ENCODE data around the gene PCGF3.
"Not testable (repeated sequence)": the region's sequence is repeated elsewhere in the genome, so short reads cannot be mapped to it uniquely, and the experiment has no call there.

PCGF3 gene

DNA sequence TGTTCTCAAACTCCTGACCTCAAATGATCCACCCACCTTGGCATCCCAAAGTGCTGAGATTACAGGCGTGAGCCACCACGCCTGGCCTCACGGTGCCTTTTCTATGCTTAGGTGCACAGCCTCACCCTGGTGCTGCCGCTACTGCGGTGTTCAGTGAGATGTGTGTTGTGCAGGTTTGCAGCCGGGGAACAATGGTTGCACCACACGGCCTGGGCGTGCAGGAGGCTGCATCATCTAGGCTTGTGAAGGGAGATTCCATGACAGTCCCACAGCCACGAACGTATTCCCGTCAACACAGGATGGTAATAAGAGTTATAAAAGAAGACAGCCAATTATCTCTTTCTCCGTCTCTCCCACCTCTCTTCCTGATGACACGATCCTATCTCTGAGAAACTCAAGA is 98.3 kb downstream of the PCGF3 start:
- FAIRE-seq = no peak

DNA sequence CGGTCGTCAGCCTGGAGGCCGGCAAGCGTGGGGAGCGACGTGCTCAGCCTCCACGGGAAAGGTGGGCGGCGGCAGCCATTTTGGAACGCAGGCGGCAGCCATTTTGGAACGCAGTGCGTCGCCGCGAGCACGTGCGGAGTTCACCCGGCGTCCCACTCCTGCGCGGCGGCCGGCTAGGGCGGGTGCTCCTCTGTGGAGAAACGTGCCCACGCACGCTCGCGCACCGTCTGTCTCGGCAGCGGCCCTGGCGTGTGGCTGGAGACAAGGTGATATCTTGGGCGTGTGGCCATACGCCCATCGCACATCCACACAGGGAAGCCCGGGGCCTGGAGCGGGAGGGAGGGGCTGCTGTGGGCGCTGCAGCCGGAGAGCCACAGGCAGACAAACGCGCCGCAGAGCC is 99.2 kb downstream of the PCGF3 start:
- no peak for FAIRE-seq

DNA sequence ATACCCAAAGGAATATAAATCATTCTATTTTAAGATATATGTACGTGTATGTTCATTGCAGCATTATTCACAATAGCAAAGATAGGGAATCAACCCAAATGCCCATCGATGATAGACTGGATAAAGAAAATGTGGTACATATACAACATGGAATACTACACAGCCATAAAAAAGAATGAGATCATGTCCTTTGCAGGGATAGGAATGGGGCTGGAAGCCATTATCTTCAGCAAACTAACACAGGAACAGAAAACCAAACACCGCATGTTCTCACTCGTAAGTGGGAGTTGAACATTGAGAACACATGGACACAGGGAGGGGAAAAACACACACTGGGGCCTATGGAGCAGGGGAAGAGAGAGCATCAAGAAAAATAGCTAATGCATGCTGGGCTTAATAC is 101.3 kb downstream of the PCGF3 start:
- FAIRE-seq = not testable (repeated sequence)

DNA sequence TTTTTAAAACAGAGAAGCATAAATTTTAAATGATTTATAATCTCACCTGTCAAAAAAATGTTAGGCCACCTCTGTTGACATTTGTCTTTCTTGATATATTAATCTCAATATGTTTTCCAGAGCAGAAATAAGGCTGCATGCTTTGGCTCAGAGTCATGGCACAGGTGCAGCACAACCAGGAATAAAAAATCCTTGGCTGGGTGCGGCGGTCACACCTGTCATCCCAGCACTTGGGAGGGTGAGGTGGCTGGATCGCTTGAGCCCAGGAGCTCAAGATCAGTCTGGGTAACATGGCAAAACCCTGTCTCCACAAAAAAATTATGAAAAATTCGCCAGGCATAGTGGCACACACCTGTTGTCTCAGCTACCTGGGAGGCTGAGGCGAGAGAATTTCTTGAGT is 102.2 kb downstream of the PCGF3 start:
- FAIRE-seq = no peak

DNA sequence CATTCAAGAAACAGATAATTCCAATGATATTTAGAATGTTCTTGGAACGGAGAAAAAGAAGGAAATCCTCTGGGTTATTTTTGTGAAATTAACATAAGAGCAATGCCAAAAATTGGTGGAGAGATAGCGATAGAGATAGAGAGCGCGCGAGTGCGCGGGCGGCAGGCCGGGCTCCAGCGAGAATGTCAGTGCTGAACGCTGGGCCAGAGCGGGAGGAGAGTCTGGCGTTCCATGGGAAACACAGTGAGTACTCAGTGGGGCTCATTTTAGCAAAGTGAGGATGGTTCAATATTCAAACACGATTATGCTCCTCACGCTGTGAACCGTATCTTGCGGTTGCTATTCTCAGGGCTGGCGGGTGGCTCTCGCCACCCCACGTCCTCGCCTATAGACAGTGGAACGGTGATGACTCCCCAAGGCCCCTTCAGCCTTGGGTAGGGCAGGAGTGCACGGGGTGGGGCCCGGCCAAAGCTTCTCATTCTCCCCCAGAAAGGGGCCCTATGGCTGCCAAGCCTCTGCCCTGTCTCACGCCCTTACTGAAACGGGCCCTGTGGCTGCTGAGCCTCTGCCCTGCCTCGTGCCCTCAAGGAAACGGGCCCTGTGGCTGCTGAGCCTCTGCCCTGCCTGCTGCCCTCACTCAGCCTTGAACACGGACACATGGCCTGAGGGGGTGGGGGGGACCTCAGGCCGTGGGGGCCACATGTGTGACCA is 103.4 kb downstream of the PCGF3 start:
- no peak for FAIRE-seq

DNA sequence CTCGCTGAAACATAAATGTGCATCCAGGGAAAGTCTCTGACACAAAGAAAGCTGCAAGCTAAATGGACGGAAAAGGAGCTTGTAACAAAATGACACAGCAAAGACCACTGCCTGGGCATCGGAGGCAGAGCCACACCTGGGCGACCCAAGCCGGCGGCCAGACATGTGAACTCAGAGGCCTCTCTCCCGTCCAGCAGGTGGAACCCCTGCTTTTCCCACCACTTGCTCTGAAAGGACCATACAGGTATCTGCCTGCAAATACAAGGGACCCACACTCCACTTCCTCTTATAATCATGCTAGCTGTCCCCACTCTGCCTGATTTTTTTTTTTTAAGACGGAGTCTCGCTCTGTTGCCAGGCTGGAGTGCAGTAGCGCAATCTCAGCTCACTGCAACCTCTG is 108.3 kb downstream of the PCGF3 start:
- FAIRE-seq = no peak

DNA sequence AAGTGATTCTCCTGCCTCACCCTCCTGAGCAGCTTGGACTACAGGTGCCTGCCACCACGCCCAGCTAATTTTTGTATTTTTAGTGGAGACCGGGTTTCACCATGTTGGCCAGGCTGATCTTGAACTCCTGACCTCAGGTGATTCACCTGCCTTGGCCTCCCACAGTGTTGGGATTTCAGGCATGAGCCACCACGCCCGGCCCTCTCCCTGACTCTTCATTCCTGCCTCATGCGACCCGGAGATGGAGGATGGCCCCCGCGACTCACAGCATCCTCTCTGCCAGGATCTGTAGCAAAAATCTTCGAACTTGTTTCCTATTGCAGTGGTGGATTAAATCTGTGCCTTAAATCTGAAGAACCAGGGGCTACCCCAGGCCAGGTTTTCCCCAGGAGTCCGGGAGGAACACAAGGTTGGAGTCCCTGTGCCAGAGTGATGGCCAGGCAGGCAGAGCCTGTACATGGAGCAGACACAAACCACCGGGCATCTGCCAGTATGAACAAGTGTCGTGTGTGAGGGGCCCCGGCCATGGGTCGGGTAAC is 108.7 kb downstream of the PCGF3 start:
- FAIRE-seq = no peak

DNA sequence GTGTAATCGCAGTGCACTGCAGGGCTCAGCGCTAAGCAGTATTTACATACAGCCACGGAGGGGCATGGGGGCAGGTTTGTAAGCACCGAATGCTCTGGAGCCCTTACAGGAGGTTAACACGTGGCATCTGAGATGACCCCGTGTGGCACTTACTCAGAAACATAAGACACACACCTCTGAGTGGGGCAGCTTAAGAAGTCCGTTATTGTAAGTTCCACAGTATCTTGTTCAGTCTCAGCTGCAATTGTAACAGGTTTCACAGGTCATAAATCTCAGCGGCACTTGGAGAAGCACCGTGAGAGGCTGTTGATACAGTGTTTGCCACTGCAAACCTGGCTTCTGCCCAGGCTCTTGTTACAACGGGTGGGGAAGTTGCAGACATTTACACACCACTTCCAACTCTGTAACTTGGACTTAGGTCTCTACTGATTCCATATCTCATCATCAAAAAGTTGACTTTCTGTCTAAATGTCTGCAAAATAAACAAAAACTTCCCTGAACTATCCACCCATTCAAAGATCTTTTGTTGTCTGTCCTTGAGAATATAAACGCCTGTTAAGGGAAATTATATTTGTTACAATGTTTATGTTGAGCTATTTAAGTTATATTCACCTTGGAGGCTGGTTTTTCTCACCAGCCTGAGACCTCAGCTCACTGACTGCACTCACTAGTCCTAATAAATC is 110.0 kb downstream of the PCGF3 start:
- FAIRE-seq = no peak

DNA sequence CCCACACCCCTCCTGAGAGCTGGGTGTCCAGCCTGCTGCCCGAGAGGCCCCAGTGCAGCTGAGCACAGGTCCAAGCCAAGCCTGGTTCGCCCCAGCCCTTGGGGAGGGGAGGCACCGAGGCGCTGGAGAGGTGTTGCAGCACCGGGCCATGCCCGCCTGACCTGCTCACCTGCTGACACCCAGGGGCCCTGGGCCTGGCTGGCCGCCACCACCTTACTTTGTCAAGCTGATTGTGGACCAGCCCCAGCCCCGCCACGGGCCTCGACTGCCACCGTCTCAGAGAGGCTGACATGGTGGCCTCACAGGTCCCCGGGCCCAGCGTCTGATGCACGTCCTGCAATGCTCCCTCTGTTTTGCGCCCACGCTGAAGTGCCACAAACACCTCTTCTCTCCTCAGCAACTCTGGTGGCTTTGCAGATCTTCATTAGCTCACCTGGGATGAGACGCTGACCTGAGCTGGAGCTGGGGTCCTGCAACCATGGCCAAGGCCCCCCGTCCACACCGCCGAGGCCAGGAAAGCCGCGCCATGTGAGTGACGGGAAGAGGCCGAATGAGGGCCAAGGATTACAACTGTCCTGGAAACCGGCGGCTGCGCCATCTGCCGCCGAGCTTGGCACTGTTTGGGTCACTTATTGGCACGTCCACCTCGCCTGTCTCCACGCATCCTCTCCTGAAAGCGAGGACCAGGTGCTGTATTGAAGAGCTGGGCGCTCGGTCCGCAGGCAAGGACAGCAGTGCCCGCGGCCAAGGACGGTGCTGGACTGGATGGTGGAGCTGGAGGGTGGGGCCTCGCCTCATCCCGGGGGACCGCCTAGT is 112.7 kb downstream of the PCGF3 start:
- FAIRE-seq = no peak

DNA sequence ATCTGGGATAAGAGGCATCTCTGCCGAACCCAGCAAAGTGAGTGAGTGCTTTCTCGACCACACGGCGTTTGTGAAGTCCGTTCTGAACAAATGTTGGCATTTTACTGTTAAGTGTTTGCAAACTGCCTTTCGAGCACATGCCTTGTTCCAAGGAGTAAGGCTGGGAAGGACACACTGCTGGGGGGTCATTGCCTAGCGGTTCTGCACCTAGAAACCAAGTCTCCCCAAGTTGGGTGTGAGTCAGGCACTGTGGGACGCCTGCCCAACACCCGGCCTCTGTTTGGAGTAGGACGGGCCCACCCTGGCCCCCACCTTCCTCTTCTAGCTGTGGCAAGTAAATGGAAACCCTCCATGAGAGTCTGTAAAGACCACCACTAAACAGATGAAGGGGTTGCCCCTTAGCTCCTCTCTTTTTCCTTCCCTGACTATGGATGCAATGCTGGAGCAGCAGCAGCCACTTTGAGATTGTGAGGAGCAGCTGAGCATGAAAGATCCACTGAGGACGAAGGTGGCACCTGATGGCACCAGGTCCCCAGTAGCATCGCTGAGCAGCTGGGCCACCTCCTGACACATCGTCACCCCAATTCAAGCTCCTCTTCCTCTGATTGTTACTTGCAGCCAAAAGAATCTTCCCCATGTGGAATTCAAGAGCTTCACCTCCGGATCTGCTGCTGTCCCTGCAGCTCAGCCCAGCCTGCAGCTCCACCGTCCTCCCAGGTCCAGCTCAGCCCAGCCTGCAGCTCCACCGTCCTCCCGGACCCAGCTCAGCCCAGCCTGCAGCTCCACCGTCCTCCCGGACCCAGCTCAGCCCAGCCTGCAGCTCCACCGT is 114.0 kb downstream of the PCGF3 start:
- no peak for FAIRE-seq

Measured in colon (tissue), 2 donors.